ENCODE measurements around the gene PIK3C2G. TPM values are rescaled to one million over a fixed set of nuclear protein-coding genes. Genes with fewer than 3 reads are reported as not detected.

PIK3C2G gene
- polyA plus RNA-seq, 1 donor (not counting 4 experiments of a cell fraction or from before 2014, with no cell fraction given), result 3.7 TPM

DNA sequence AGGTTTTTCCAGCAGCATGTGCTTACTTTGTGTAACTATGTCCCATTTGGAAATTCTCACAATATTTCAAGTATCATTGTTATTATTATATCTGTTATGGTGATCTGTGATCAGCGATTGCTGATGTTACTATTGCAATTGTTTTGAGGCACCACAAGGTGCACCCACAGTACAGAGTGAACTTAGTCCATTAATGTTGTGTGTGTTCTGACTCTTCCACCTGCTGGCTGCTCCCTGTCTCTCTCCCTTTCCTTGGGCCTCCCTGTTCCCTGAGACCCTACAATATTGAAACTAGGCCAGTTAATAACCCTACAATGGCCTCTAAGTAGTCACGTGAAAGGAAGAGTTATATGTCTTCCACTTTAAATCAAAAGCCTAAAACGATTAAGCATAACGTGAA is 153.9 kb downstream of the PIK3C2G start:
- no peak for FAIRE-seq
- dilution Hi-C loops (cut with MboI; ENCODE audit: extremely low pct_ligation_motif_present, low sequenced_read_pairs), result no loop called here
- TF ChIP-seq CTCF (optimal IDR thresholded peaks at IDR 0.05 in 1 of 3, IDR thresholded peaks at IDR 0.05 in 1 of 3, conservative IDR thresholded peaks at IDR 0.05 in 1 of 3; ENCODE audit: extremely low read depth in 1 of 3, insufficient read depth in 2 of 3, low read length in 3 of 3) (no peak), EZH2 (IDR thresholded peaks at IDR 0.05; ENCODE audit: low read length) (no peak)

GRCh38 chr12:18416412-18416811 is 155.1 kb downstream of the PIK3C2G start:
- Histone ChIP-seq H3K4me1 (ENCODE audit: control insufficient read depth, extremely low read depth, insufficient read depth, low read length) (peaks cover 4% of the 10 kb centered on the region), H3K79me2 (ENCODE audit: control insufficient read depth, insufficient read depth, low read length) (no peaks in the 10 kb centered on the region), H3K9me1 (ENCODE audit: control insufficient read depth, extremely low read depth, insufficient read depth, low read length) (no peaks in the 10 kb centered on the region), H2AFZ (ENCODE audit: control insufficient read depth, low read length) (no peak overlapping the region), H3K4me3 (ENCODE audit: control insufficient read depth in 2 of 3, extremely low read depth in 1 of 3, insufficient read depth in 2 of 3, low read depth in 1 of 3, low read length in 3 of 3) (no peak overlapping the region), H3K9me3 (ENCODE audit: control insufficient read depth, low read depth, low read length) (no peaks in the 10 kb centered on the region), H3K27ac (ENCODE audit: control insufficient read depth, insufficient read depth, low read length) (no peak overlapping the region), H3K9ac (ENCODE audit: control insufficient read depth, extremely low read depth, insufficient read depth, low read length) (no peak overlapping the region), H4K20me1 (ENCODE audit: control insufficient read depth, extremely low read depth, insufficient read depth, low read length) (no peaks in the 10 kb centered on the region), H3K4me2 (ENCODE audit: control insufficient read depth, extremely low read depth, insufficient read depth, low read depth, low read length) (no peak overlapping the region), H3K27me3 (ENCODE audit: control insufficient read depth, extremely low read depth, insufficient read depth, low read length) (no peaks in the 10 kb centered on the region), H3K36me3 (ENCODE audit: control insufficient read depth in 2 of 2, extremely low read depth in 1 of 2, insufficient read depth in 2 of 2, low read length in 2 of 2) (no peaks in the 10 kb centered on the region)
- dilution Hi-C loops (cut with MboI; ENCODE audit: extremely low pct_ligation_motif_present, low sequenced_read_pairs), result no loop called here
- DNase-seq (ENCODE audit: low read depth, low spot score) (no peak), FAIRE-seq (no peak)
- TF ChIP-seq EZH2 (IDR thresholded peaks at IDR 0.05; ENCODE audit: low read length) (no peak), CTCF (optimal IDR thresholded peaks at IDR 0.05 in 1 of 3, IDR thresholded peaks at IDR 0.05 in 1 of 3, conservative IDR thresholded peaks at IDR 0.05 in 1 of 3; ENCODE audit: extremely low read depth in 1 of 3, insufficient read depth in 2 of 3, low read length in 3 of 3) (no peak)

More for the DNA sequence above, 153.9 kb downstream of the PIK3C2G start:
- no peaks in the 10 kb centered on the region for H3K9me3 ChIP-seq (ENCODE audit: control insufficient read depth, low read depth, low read length)
- no peaks in the 10 kb centered on the region for H3K27me3 ChIP-seq (ENCODE audit: control insufficient read depth, extremely low read depth, insufficient read depth, low read length)
- H3K9ac ChIP-seq (ENCODE audit: control insufficient read depth, extremely low read depth, insufficient read depth, low read length), result no peak overlapping the region
- H4K20me1 ChIP-seq (ENCODE audit: control insufficient read depth, extremely low read depth, insufficient read depth, low read length), result no peaks in the 10 kb centered on the region
- H3K79me2 ChIP-seq (ENCODE audit: control insufficient read depth, insufficient read depth, low read length), result no peaks in the 10 kb centered on the region
- no peak overlapping the region for H2AFZ ChIP-seq (ENCODE audit: control insufficient read depth, low read length)
- H3K4me2 ChIP-seq (ENCODE audit: control insufficient read depth, extremely low read depth, insufficient read depth, low read depth, low read length), result no peak overlapping the region
- H3K27ac ChIP-seq (ENCODE audit: control insufficient read depth, insufficient read depth, low read length), result no peak overlapping the region
- no peak for DNase-seq (ENCODE audit: low read depth, low spot score)
- H3K36me3 ChIP-seq (ENCODE audit: control insufficient read depth in 2 of 2, extremely low read depth in 1 of 2, insufficient read depth in 2 of 2, low read length in 2 of 2), result no peaks in the 10 kb centered on the region
- H3K4me1 ChIP-seq (ENCODE audit: control insufficient read depth, extremely low read depth, insufficient read depth, low read length), result peaks cover 4% of the 10 kb centered on the region
- no peak overlapping the region for H3K4me3 ChIP-seq (ENCODE audit: control insufficient read depth in 2 of 3, extremely low read depth in 1 of 3, insufficient read depth in 2 of 3, low read depth in 1 of 3, low read length in 3 of 3)
- no peaks in the 10 kb centered on the region for H3K9me1 ChIP-seq (ENCODE audit: control insufficient read depth, extremely low read depth, insufficient read depth, low read length)

All from keratinocyte (primary cell).